ENCODE measurements around the gene CHST12. TPM values are rescaled to one million over a fixed set of nuclear protein-coding genes. Genes with fewer than 3 reads are reported as not detected.

Gene CHST12
- total and polyA plus RNA-seq, 4 donors, result 14.7 to 30.9 (median 16.8) TPM

- no peak overlapping the region for H3K4me3 ChIP-seq
- TF ChIP-seq CTCF (IDR thresholded peaks at IDR 0.05; ENCODE audit: control extremely low read depth, extremely low read depth), result no peak
- no peak overlapping the region for H3K9ac ChIP-seq (ENCODE audit: insufficient read depth in 1 of 2, low read length in 2 of 2)
- H3K27ac ChIP-seq (ENCODE audit: low read depth in 1 of 2, low read length in 1 of 2), result no peak overlapping the region
- no peak for DNase-seq
- 27 to 66% methylated on average over 6 of the region's 6 CpGs for WGBS, 2 donors
- H3K36me3 ChIP-seq (ENCODE audit: control insufficient read depth in 4 of 4, insufficient read depth in 4 of 4, low read length in 4 of 4), result peaks cover 4 to 17% (median 9%) of the 10 kb centered on the region in 4 donors
- ATAC-seq (ENCODE audit: insufficient read depth, low FRiP score), result no peak
- peaks cover 0 to 25% (median 12%) of the 10 kb centered on the region in 5 donors for H3K4me1 ChIP-seq (ENCODE audit: control insufficient read depth in 5 of 5, insufficient read depth in 5 of 5, low read length in 5 of 5)
- no peaks in the 10 kb centered on the region for H3K27me3 ChIP-seq (ENCODE audit: control insufficient read depth in 3 of 3, insufficient read depth in 3 of 3, low read length in 2 of 3)
- H3K9me3 ChIP-seq (ENCODE audit: control insufficient read depth in 4 of 4, insufficient read depth in 3 of 4, low read length in 3 of 4), result no peaks in the 10 kb centered on the region
Measured at GRCh38 chr7:2357571-2357970, 45.8 kb upstream of the CHST12 start.

DNA sequence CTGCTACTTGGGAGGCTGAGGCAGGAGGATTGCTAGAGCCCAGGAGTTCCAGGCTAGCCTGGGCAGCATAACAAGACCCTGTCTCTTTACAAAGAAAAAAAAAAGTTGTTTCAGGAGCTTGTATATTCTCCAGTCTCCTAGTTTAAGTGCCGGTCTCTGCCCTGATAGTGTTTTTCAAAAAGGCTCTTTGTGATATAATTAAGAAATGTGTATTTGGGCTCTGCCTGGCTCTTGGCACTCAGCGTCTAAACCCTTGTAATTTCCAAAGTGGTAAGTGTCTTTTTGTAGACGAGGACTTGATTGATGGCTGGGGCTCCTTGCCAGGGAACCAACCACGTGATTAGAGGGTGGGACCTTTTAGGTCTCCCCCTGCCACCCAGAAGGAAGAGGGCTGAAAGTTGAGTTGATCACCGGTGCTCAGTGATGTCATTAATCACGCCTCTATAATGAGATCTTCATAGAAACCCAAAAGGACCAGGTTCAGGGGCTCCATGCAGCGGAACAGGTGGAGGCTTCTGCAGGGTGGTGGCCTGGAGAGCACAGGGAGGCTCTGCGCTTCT is 44.4 kb upstream of the CHST12 start:
- DNase-seq, result peak in 2 of 3 donors; percentile 17 to 63
- WGBS, 2 donors, result 54 to 63% methylated on average over 8 of the region's 8 CpGs
- H3K27ac ChIP-seq (ENCODE audit: low read depth in 1 of 2, low read length in 1 of 2), result no peak overlapping the region

DNA sequence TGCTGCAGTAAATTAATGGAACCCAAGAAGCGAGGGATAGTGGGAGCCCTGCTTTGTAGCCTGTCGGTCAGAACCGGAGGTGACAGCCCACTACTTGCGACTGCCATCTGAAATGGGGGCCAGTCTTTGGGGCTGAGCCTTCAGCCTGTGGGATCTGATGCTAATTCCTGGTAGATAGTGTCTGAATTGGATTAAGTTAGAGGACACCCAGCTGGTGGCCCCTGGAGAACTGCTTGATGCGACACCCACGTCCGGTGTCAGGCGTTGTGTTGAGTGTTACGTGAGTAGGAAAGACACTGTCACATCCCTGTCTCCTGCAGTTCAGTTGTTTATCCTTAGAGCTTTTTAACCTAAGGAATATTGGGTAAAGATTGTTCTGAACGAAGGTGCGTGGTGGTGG is 43.8 kb upstream of the CHST12 start:
- ATAC-seq (ENCODE audit: insufficient read depth, low FRiP score) (no peak), DNase-seq (no peak)
- no peak for TF ChIP-seq CTCF (IDR thresholded peaks at IDR 0.05; ENCODE audit: control extremely low read depth, extremely low read depth)
- Histone ChIP-seq H3K9ac (ENCODE audit: insufficient read depth in 1 of 2, low read length in 2 of 2) (no peak overlapping the region), H3K36me3 (ENCODE audit: control insufficient read depth in 4 of 4, insufficient read depth in 4 of 4, low read length in 4 of 4) (peaks cover 13 to 32% (median 23%) of the 10 kb centered on the region in 4 donors), H3K27me3 (ENCODE audit: control insufficient read depth in 3 of 3, insufficient read depth in 3 of 3, low read length in 2 of 3) (no peaks in the 10 kb centered on the region), H3K4me1 (ENCODE audit: control insufficient read depth in 5 of 5, insufficient read depth in 5 of 5, low read length in 5 of 5) (peaks cover 0 to 20% (median 12%) of the 10 kb centered on the region in 5 donors), H3K27ac (ENCODE audit: low read depth in 1 of 2, low read length in 1 of 2) (no peak overlapping the region), H3K9me3 (ENCODE audit: control insufficient read depth in 4 of 4, insufficient read depth in 3 of 4, low read length in 3 of 4) (no peaks in the 10 kb centered on the region), H3K4me3 (no peak overlapping the region)
- WGBS, 2 donors, result 85 to 91% methylated on average over 11 of the region's 11 CpGs

More for the DNA sequence above, 44.4 kb upstream of the CHST12 start:
- TF ChIP-seq CTCF (IDR thresholded peaks at IDR 0.05; ENCODE audit: control extremely low read depth, extremely low read depth), result no peak
- ATAC-seq (ENCODE audit: insufficient read depth, low FRiP score), result no peak
- peaks cover 8 to 27% (median 19%) of the 10 kb centered on the region in 4 donors for H3K36me3 ChIP-seq (ENCODE audit: control insufficient read depth in 4 of 4, insufficient read depth in 4 of 4, low read length in 4 of 4)
- H3K9me3 ChIP-seq (ENCODE audit: control insufficient read depth in 4 of 4, insufficient read depth in 3 of 4, low read length in 3 of 4), result no peaks in the 10 kb centered on the region
- H3K27me3 ChIP-seq (ENCODE audit: control insufficient read depth in 3 of 3, insufficient read depth in 3 of 3, low read length in 2 of 3), result no peaks in the 10 kb centered on the region
- peaks cover 0 to 20% (median 12%) of the 10 kb centered on the region in 5 donors for H3K4me1 ChIP-seq (ENCODE audit: control insufficient read depth in 5 of 5, insufficient read depth in 5 of 5, low read length in 5 of 5)
- no peak overlapping the region for H3K4me3 ChIP-seq
- H3K9ac ChIP-seq (ENCODE audit: insufficient read depth in 1 of 2, low read length in 2 of 2), result peak overlapping the region in 1 of 2 donors; percentile 23

DNA sequence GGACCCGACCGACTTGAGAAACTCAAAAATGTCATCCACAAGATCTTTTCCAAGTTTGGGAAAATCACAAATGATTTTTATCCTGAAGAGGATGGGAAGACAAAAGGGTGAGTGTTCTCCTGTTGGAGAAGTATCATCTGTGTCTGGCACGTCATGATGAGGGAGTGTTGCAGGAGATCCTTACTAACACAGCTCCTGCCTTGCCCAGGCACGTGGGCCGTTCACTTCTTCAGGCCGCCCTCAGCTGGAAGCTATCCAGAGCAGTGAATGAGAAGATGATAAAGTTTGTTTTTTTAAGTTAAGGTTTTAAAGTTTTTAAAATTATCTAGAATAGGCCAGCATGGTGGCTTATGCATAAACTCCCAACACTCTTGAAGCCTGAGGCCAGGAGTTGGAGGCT is 42.6 kb upstream of the CHST12 start:
- H3K27ac ChIP-seq (ENCODE audit: low read depth in 1 of 2, low read length in 1 of 2), result no peak overlapping the region
- 77 to 83% methylated on average over 6 of the region's 6 CpGs for WGBS, 2 donors
- no peak for TF ChIP-seq CTCF (IDR thresholded peaks at IDR 0.05; ENCODE audit: control extremely low read depth, extremely low read depth)
- no peak overlapping the region for H3K9ac ChIP-seq (ENCODE audit: insufficient read depth in 1 of 2, low read length in 2 of 2)
- no peak overlapping the region for H3K4me3 ChIP-seq
- no peak for DNase-seq
- H3K27me3 ChIP-seq (ENCODE audit: control insufficient read depth in 3 of 3, insufficient read depth in 3 of 3, low read length in 2 of 3), result no peaks in the 10 kb centered on the region
- peaks cover 0 to 19% (median 10%) of the 10 kb centered on the region in 5 donors for H3K4me1 ChIP-seq (ENCODE audit: control insufficient read depth in 5 of 5, insufficient read depth in 5 of 5, low read length in 5 of 5)
- H3K36me3 ChIP-seq (ENCODE audit: control insufficient read depth in 4 of 4, insufficient read depth in 4 of 4, low read length in 4 of 4), result peaks cover 20 to 38% (median 32%) of the 10 kb centered on the region in 4 donors
- H3K9me3 ChIP-seq (ENCODE audit: control insufficient read depth in 4 of 4, insufficient read depth in 3 of 4, low read length in 3 of 4), result no peaks in the 10 kb centered on the region
- no peak for ATAC-seq (ENCODE audit: insufficient read depth, low FRiP score)
